IMR-90 (cell line): ENCODE measurements around the gene ICAM4. TPM values are rescaled to one million over a fixed set of nuclear protein-coding genes. Genes with fewer than 3 reads are reported as not detected.

Source experiments
- ATAC-seq: fragments of 200-7000 bp; cut with Tn5 transposase; 2 replicates; pipeline ENCODE4 v1.9.1; 2020; ENCODE audit warnings: low read depth, mild to moderate bottlenecking, moderate library complexity
- BruUV-seq: library from RNA; stranded (reverse); fragments of 400-500 nt; replicated peaks from 2 replicates; lab custom pipeline; 2021; lab: Mats Ljungman, UMichigan
- CTCF ChIA-PET: fragments of 300-600 bp; formaldehyde crosslinking; extraction: SDS; loops from one replicate; lab custom pipeline; 2021; ENCODE audit warnings: antibody characterized with exemption; lab: Yijun Ruan, JAX
- POLR2A ChIA-PET: fragments of 300-600 bp; sonication (Branson Sonifier 250); formaldehyde crosslinking; loops from one replicate; lab custom pipeline; 2022; ENCODE audit warnings: antibody characterized with exemption; ENCODE audit not compliant: unreplicated experiment; lab: Charles Lee
- DNase-seq: peaks from one replicate; pipeline ENCODE4 v3.0.0; 2013
- H2AFZ ChIP-seq: replicated peaks from 2 replicates; pipeline ENCODE3; 2013; ENCODE audit warnings: low read length, mild to moderate bottlenecking; ENCODE audit not compliant: poor library complexity
- H2AK5ac ChIP-seq: 2 replicates; pipeline ENCODE4 v1.6.1; 2013; ENCODE audit warnings: low read depth, low read length, inconsistent platforms
- H2AK9ac ChIP-seq: replicated peaks from 2 replicates; pipeline ENCODE3; 2013; ENCODE audit warnings: mild to moderate bottlenecking, low read depth, low read length, moderate library complexity; ENCODE audit not compliant: poor library complexity
- H2BK120ac ChIP-seq: 2 replicates; pipeline ENCODE4 v1.6.1; 2013; ENCODE audit warnings: low read depth, low read length, inconsistent platforms
- H2BK15ac ChIP-seq: 3 replicates; pipeline ENCODE4 v1.6.1; 2013; ENCODE audit warnings: low read depth, low read length, inconsistent platforms
- H2BK20ac ChIP-seq: 2 replicates; pipeline ENCODE4 v1.6.1; 2013; ENCODE audit warnings: low read depth, mild to moderate bottlenecking, inconsistent platforms, low read length, moderate library complexity
- H2BK5ac ChIP-seq: 2 replicates; pipeline ENCODE4 v1.6.1; 2013; ENCODE audit warnings: mild to moderate bottlenecking, low read depth, low read length, inconsistent platforms; ENCODE audit not compliant: poor library complexity, severe bottlenecking
- H3K14ac ChIP-seq: replicated peaks from 2 replicates; pipeline ENCODE4 v1.6.1; 2013; ENCODE audit warnings: low read depth, low read length, inconsistent platforms
- H3K18ac ChIP-seq: 2 replicates; pipeline ENCODE4 v1.6.1; 2013; ENCODE audit warnings: low read depth, low read length, control low read depth
- H3K23ac ChIP-seq: 2 replicates; pipeline ENCODE4 v1.6.1; 2013; ENCODE audit warnings: low read depth, low read length, inconsistent platforms
- H3K27ac ChIP-seq: 2 replicates; pipeline ENCODE4 v1.5.1; 2013; ENCODE audit warnings: mild to moderate bottlenecking, control low read depth, low read length; ENCODE audit not compliant: insufficient read depth
- H3K27me3 ChIP-seq: 2 replicates; pipeline ENCODE4 v1.6.1; 2013; ENCODE audit warnings: low read length; ENCODE audit not compliant: control insufficient read depth, insufficient read depth
- H3K36me3 ChIP-seq: 2 replicates; pipeline ENCODE4 v1.6.1; 2013; ENCODE audit warnings: low read length, mixed read lengths; ENCODE audit not compliant: control insufficient read depth, insufficient read depth
- H3K4ac ChIP-seq: 2 replicates; pipeline ENCODE4 v1.6.1; 2013; ENCODE audit warnings: low read depth, low read length, inconsistent platforms
- H3K4me1 ChIP-seq: 2 replicates; pipeline ENCODE4 v1.6.1; 2013; ENCODE audit warnings: low read length, mixed read lengths; ENCODE audit not compliant: control insufficient read depth, insufficient read depth
- H3K4me2 ChIP-seq: 2 replicates; pipeline ENCODE4 v1.6.1; 2013; ENCODE audit warnings: low read depth, mild to moderate bottlenecking, control low read depth, low read length, moderate library complexity
- H3K4me3 ChIP-seq: 2 replicates; pipeline ENCODE4 v1.5.1; 2013; ENCODE audit warnings: low read depth, mild to moderate bottlenecking, control low read depth, low read length, moderate library complexity; ENCODE audit not compliant: insufficient read depth
- H3K56ac ChIP-seq: 2 replicates; pipeline ENCODE4 v1.6.1; 2013; ENCODE audit warnings: low read length, inconsistent platforms; ENCODE audit not compliant: insufficient read depth; ENCODE audit errors: extremely low read depth
- H3K79me1 ChIP-seq, 2 experiments: 2 replicates each; pipeline ENCODE4 v1.6.1; 2013; ENCODE audit warnings: low read length in 2 of 2, inconsistent platforms in 1 of 2, low read depth in 1 of 2
- H3K9ac ChIP-seq: 2 replicates; pipeline ENCODE4 v1.6.1; 2013; ENCODE audit warnings: low read depth, low read length, control low read depth
- H3K9me1 ChIP-seq: 2 replicates; pipeline ENCODE4 v1.6.1; 2013; ENCODE audit warnings: low read length, inconsistent platforms; ENCODE audit not compliant: insufficient read depth
- H3K9me3 ChIP-seq: 2 replicates; pipeline ENCODE4 v1.6.1; 2013; ENCODE audit warnings: low read length; ENCODE audit not compliant: control insufficient read depth, insufficient read depth
- H4K20me1 ChIP-seq: 2 replicates; pipeline ENCODE4 v1.6.1; 2013; ENCODE audit warnings: low read length, inconsistent platforms; ENCODE audit not compliant: insufficient read depth
- H4K5ac ChIP-seq: 2 replicates; pipeline ENCODE4 v1.6.1; 2013; ENCODE audit warnings: mild to moderate bottlenecking, low read depth, low read length, control low read depth
- H4K8ac ChIP-seq, 2 experiments: 2 replicates each; pipeline ENCODE4 v1.6.1; 2013; ENCODE audit warnings: low read depth in 2 of 2, low read length in 2 of 2, control low read depth in 1 of 2, inconsistent platforms in 1 of 2
- H4K91ac ChIP-seq: 2 replicates; pipeline ENCODE4 v1.6.1; 2013; ENCODE audit warnings: low read depth, low read length, inconsistent platforms; ENCODE audit not compliant: insufficient read depth
- CEBPB ChIP-seq: IDR thresholded peaks from 2 replicates; pipeline ENCODE4 v1.6.1; 2012; ENCODE audit warnings: low read depth, low read length, improper control_type of control experiment
- MAFK ChIP-seq: IDR thresholded peaks from 2 replicates; pipeline ENCODE4 v1.6.1; 2012; ENCODE audit warnings: low read depth, low read length, improper control_type of control experiment
- POLR2A ChIP-seq: IDR thresholded peaks from 2 replicates; pipeline ENCODE4 v1.6.1; 2012; ENCODE audit warnings: mild to moderate bottlenecking, low read depth, low read length
- WGBS, 2 experiments: methylation state at CpG; one replicate each; pipeline versions ENCODE4 v1.1.5 to v1.1.7; 2013; ENCODE audit warnings: missing lambda C conversion rate in 2 of 2; ENCODE audit not compliant: insufficient read length in 1 of 2; ENCODE audit errors: extremely low coverage in 2 of 2; 5-methylcytosine and 5-hydroxymethylcytosine counted together
- dilution Hi-C: fragments of 300-500 bp; cut with HindIII; formaldehyde crosslinking; loops from one replicate; pipeline ENCODE4 v1.14.3; 2018; ENCODE audit warnings: low sequenced_read_pairs; ENCODE audit not compliant: unreplicated experiment
- in situ Hi-C: fragments of 300-500 bp; cut with MboI; formaldehyde crosslinking; loops from 3 replicates; pipeline ENCODE4 v1.14.3; 2019; ENCODE audit warnings: low sequenced_read_pairs, inconsistent platforms, mixed read lengths
- intact Hi-C: fragments of 100-400 bp; cut with micrococcal nuclease; formaldehyde crosslinking; loops from 2 replicates; pipeline ENCODE4 v1.10.0; 2022
- polyA plus RNA-seq, 3 experiments: library from polyadenylated mRNA; depleted of rRNA; stranded (reverse); fragments of >200 nt; gene quantifications; 2 replicates each; pipeline ENCODE4 v1.2.3, GENCODE V29; 2012; ENCODE audit warnings: low replicate concordance in 1 of 3
- total RNA-seq: library from RNA; depleted of rRNA; stranded (reverse); fragments of >200 nt; gene quantifications from 2 replicates; pipeline ENCODE4 v1.2.3, GENCODE V29; 2012
- TF ChIP-seq, protein P1 (sequence below): fragments of 150-350 bp; IDR thresholded peaks from 2 replicates; pipeline ENCODE4 v1.6.1; 2016; ENCODE audit warnings: low read depth, mild to moderate bottlenecking, low read length, moderate library complexity, borderline replicate concordance

Gene ICAM4
- total and polyA plus RNA-seq, 2 of the 4 experiments (the other 2 are of a cell fraction) = 2.3 to 4.0 TPM

DNA sequence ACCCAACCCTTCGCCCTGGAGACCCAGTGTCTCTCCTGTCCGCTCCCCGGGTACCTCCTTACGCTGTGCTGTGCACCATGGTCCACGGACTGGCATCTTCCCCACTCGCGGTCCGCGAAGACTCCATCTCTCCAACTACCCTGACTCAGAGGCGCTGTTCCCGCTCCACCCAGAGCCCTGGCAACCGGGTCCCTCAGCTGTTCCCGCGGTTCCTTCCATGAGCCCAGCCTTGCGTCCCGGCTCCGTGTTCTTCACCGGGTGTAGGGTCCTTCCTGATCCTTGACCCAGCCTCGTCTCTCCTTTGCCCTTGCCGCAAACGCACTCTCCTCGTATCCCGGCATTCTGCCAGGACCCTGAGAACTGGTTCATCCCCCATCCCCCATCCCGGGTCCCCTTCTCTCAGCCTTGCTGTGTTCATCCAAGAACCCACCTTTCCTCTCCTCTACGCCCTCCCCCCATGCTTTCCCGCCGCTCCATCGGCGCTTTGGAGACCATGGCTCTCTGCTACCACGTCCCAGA, 3.7 kb downstream of the ICAM4 start:
- H2BK15ac ChIP-seq = no peak overlapping the region
- H3K14ac ChIP-seq = peak overlapping the region; percentile 51
- peaks cover 24% of the 10 kb centered on the region for H3K4me1 ChIP-seq
- no peak overlapping the region for H2BK120ac ChIP-seq
- peak overlapping the region; percentile 96 for H3K4me2 ChIP-seq
- peak overlapping the region; percentile 55; the same call in 1 of the 2 replicates for H3K4ac ChIP-seq
- peaks cover 3% of the 10 kb centered on the region for H4K20me1 ChIP-seq
- H2BK20ac ChIP-seq = no peak overlapping the region
- ChIA-PET POLR2A (interaction anchor here (0.6 kb wide), 1 partner anchor 14 kb away, joined by 4 read pairs; no protein-coding TSS in a partner anchor), CTCF (interaction anchor here (1.1 kb wide), 1 partner anchor 20 kb away, joined by 4 read pairs; no protein-coding TSS in a partner anchor)
- H3K18ac ChIP-seq = 0 out of 2 replicates have a peak overlapping the region, but pooled peaks have one; percentile 45
- H3K56ac ChIP-seq = no peak overlapping the region
- peak overlapping the region; percentile 30; the same call in 1 of the 2 replicates for H2AK5ac ChIP-seq
- no peak overlapping the region for H3K27ac ChIP-seq
- H2BK5ac ChIP-seq = no peak overlapping the region
- H3K9ac ChIP-seq = peak overlapping the region; percentile 29
- 0 out of 2 replicates have a peak, but pooled peaks have one; percentile 14 for TF ChIP-seq POLR2A
- TF ChIP-seq, protein P1, sequence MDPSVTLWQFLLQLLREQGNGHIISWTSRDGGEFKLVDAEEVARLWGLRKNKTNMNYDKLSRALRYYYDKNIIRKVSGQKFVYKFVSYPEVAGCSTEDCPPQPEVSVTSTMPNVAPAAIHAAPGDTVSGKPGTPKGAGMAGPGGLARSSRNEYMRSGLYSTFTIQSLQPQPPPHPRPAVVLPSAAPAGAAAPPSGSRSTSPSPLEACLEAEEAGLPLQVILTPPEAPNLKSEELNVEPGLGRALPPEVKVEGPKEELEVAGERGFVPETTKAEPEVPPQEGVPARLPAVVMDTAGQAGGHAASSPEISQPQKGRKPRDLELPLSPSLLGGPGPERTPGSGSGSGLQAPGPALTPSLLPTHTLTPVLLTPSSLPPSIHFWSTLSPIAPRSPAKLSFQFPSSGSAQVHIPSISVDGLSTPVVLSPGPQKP = no peak
- TF ChIP-seq CEBPB = no peak
- no peak for TF ChIP-seq MAFK
- H3K27me3 ChIP-seq = no peaks in the 10 kb centered on the region; the same call in 1 of the 2 replicates
- H2AFZ ChIP-seq = peak overlapping the region; percentile 92
- DNase-seq (peak; percentile 7), ATAC-seq (no peak)
- intact Hi-C loops = no loop called here
- dilution Hi-C loops = no loop called here
- H4K5ac ChIP-seq = peak overlapping the region; percentile 32; the same call in 1 of the 2 replicates
- peaks cover 14% of the 10 kb centered on the region; the same call in 1 of the 2 replicates for H3K36me3 ChIP-seq
- H3K23ac ChIP-seq = 0 out of 2 replicates have a peak overlapping the region, but pooled peaks have one; percentile 1
- H4K91ac ChIP-seq = peak overlapping the region; percentile 41; the same call in 1 of the 2 replicates
- peak overlapping the region; percentile 77 for H3K4me3 ChIP-seq
- H3K9me3 ChIP-seq = no peaks in the 10 kb centered on the region
- in situ Hi-C loops = no loop called here
- peak overlapping the region; percentile 88 for H2AK9ac ChIP-seq
- peaks cover 12% of the 10 kb centered on the region for H3K9me1 ChIP-seq
- H4K8ac ChIP-seq = peak overlapping the region in 1 of 2 experiments; percentile 59; a peak in 2 of 4 replicates
- peaks cover 0 to 4% of the 10 kb centered on the region in 2 experiments; a peak in 1 of 4 replicates for H3K79me1 ChIP-seq
- WGBS, 2 experiments = 8% methylated on average over 23 of the region's 30 CpGs; no CpG with 5 or more reads in 1 of the 2 experiments
- BruUV-seq = no TSS peak
